A549 (cell line): ENCODE data around the gene MAP3K8. TPM values are rescaled to one million over a fixed set of nuclear protein-coding genes. Genes with fewer than 3 reads are reported as not detected.
A peak's percentile ranks its signal among the peaks of the same experiment; 100 is the strongest.

Source experiments
- ATAC-seq, 2 experiments: fragments of 200-7000 bp in 1 of 2; fragments of >200 bp in 1 of 2; cut with Nextera tagmentation in 1 of 2; cut with Tn5 transposase in 1 of 2; 3 replicates each; pipeline versions ENCODE4 v1.8.0 to v1.9.1; 2018 to 2020; ENCODE audit warnings: mild to moderate bottlenecking in 1 of 2, moderate library complexity in 1 of 2
- CTCF ChIA-PET: fragments of 300-600 bp; sonication (Branson Sonifier 250); formaldehyde crosslinking; extraction: SDS; loops from one replicate; lab custom pipeline; 2021; ENCODE audit warnings: antibody characterized with exemption, inconsistent platforms; lab: Yijun Ruan, JAX
- POLR2A ChIA-PET: fragments of 350-600 bp; formaldehyde crosslinking; extraction: SDS; loops from one replicate; lab custom pipeline; 2021; ENCODE audit warnings: antibody characterized with exemption, inconsistent platforms; lab: Yijun Ruan, JAX
- DNase-seq, 2 experiments: peaks; one replicate each; pipeline versions ENCODE4 v3.0.0 to v3.0.0-alpha.2; 2011 to 2016; ENCODE audit warnings: low read depth in 1 of 2, low spot score in 1 of 2
- FAIRE-seq: peaks from 2 replicates; lab custom pipeline; 2011; peaks lifted over from hg19 to GRCh38; lab: Jason Lieb, UNC
- H3K27ac ChIP-seq, 2 experiments: fragments of >200 bp; sonication (Bioruptor Twin); formaldehyde crosslinking; 3 replicates each; pipeline ENCODE4 v1.5.1; 2016 to 2017
- H3K4me1 ChIP-seq: fragments of >200 bp; sonication (Bioruptor Twin); formaldehyde crosslinking; 3 replicates; pipeline ENCODE4 v1.6.1; 2016
- H3K4me2 ChIP-seq: fragments of >200 bp; sonication (Bioruptor Twin); formaldehyde crosslinking; 3 replicates; pipeline ENCODE4 v1.6.1; 2016
- H3K4me3 ChIP-seq: fragments of >200 bp; sonication (Bioruptor Twin); formaldehyde crosslinking; 3 replicates; pipeline ENCODE4 v1.5.1; 2016
- H3K9me3 ChIP-seq: fragments of >200 bp; sonication (Bioruptor Twin); formaldehyde crosslinking; 3 replicates; pipeline ENCODE4 v1.6.1; 2016
- BCL3 ChIP-seq: fragments of >200 bp; sonication (Bioruptor Twin); formaldehyde crosslinking; IDR thresholded peaks from 3 replicates; pipeline ENCODE4 v1.6.1; 2016
- CBX2 ChIP-seq: fragments of 200-600 bp; sonication (generic); IDR thresholded peaks from 2 replicates; pipeline ENCODE4 v1.6.1; 2016; ENCODE audit warnings: low read depth, mild to moderate bottlenecking, borderline replicate concordance
- CBX8 ChIP-seq: fragments of 200-600 bp; sonication (generic); IDR thresholded peaks from 2 replicates; pipeline ENCODE4 v1.6.1; 2016
- CHD2 ChIP-seq: fragments of 150-350 bp; IDR thresholded peaks from 2 replicates; pipeline ENCODE4 v1.6.1; 2014; ENCODE audit warnings: low read length; ENCODE audit not compliant: partially characterized antibody
- EHF ChIP-seq: fragments of 250-450 bp; sonication (Bioruptor Pico); IDR thresholded peaks from 2 replicates; pipeline ENCODE4 v1.5.0; 2020; ENCODE audit warnings: mild to moderate bottlenecking
- ESRRA ChIP-seq: fragments of 150-350 bp; IDR thresholded peaks from 2 replicates; pipeline ENCODE4 v1.6.1; 2014; ENCODE audit warnings: mild to moderate bottlenecking, low read length, borderline replicate concordance
- FOSL2 ChIP-seq, 2 experiments: fragments of 450-650 bp in 1 of 2; fragments of >200 bp in 1 of 2; sonication (Bioruptor Twin) in 1 of 2; formaldehyde crosslinking; IDR thresholded peaks; 2 replicates each; pipeline versions ENCODE4 v1.5.0 to v1.6.1; 2016 to 2020; ENCODE audit warnings: mild to moderate bottlenecking in 1 of 2, moderate library complexity in 1 of 2
- GATA3 ChIP-seq: IDR thresholded peaks from 2 replicates; pipeline ENCODE4 v1.6.1; 2012; ENCODE audit warnings: borderline replicate concordance
- HDAC2 ChIP-seq: fragments of 200-600 bp; sonication (generic); IDR thresholded peaks from 2 replicates; pipeline ENCODE4 v1.6.1; 2016
- HEYL ChIP-seq: fragments of 250-450 bp; sonication (Bioruptor Pico); IDR thresholded peaks from 2 replicates; pipeline ENCODE4 v1.8.0; 2021; ENCODE audit warnings: mild to moderate bottlenecking, moderate library complexity
- HOXB13 ChIP-seq: fragments of 250-450 bp; sonication (Bioruptor Pico); IDR thresholded peaks from 2 replicates; pipeline ENCODE4 v1.5.0; 2020; ENCODE audit warnings: low read depth, mild to moderate bottlenecking, moderate library complexity
- JUN ChIP-seq, 2 experiments: fragments of >200 bp; sonication (Bioruptor Twin); formaldehyde crosslinking; IDR thresholded peaks; 2 replicates in 1 of 2; 3 replicates in 1 of 2; pipeline ENCODE4 v1.6.1; 2016 to 2017
- KDM1A ChIP-seq: fragments of 200-600 bp; sonication (generic); IDR thresholded peaks from 2 replicates; pipeline ENCODE4 v1.6.1; 2016; ENCODE audit warnings: low read depth, mild to moderate bottlenecking
- MAZ ChIP-seq: fragments of 150-350 bp; IDR thresholded peaks from 2 replicates; pipeline ENCODE4 v1.6.1; 2014; ENCODE audit warnings: antibody characterized with exemption, low read depth, low read length, borderline replicate concordance
- MYC ChIP-seq: IDR thresholded peaks from 2 replicates; pipeline ENCODE4 v1.6.1; 2012; ENCODE audit warnings: mild to moderate bottlenecking, inconsistent platforms, low read length, improper control_type of control experiment, borderline replicate concordance
- NPAS2 ChIP-seq: fragments of 250-450 bp; sonication (Bioruptor Pico); IDR thresholded peaks from 2 replicates; pipeline ENCODE4 v1.8.0; 2022; ENCODE audit warnings: mild to moderate bottlenecking, moderate library complexity, borderline replicate concordance
- PHF8 ChIP-seq: fragments of 200-600 bp; sonication (generic); IDR thresholded peaks from 2 replicates; pipeline ENCODE4 v1.6.1; 2016; ENCODE audit warnings: low read depth, mild to moderate bottlenecking, antibody characterized with exemption, moderate library complexity, borderline replicate concordance
- REST ChIP-seq: fragments of 200-600 bp; sonication (generic); IDR thresholded peaks from 2 replicates; pipeline ENCODE4 v1.6.1; 2016; ENCODE audit warnings: antibody characterized with exemption, mild to moderate bottlenecking, moderate library complexity
- SMC3 ChIP-seq: fragments of >200 bp; sonication (Bioruptor Twin); formaldehyde crosslinking; IDR thresholded peaks from 3 replicates; pipeline ENCODE4 v1.6.1; 2018; ENCODE audit warnings: inconsistent platforms
- SREBF2 ChIP-seq: fragments of 450-650 bp; IDR thresholded peaks from 2 replicates; pipeline ENCODE4 v1.6.1; 2014; ENCODE audit warnings: mild to moderate bottlenecking, moderate library complexity
- TFCP2L1 ChIP-seq: fragments of 250-450 bp; sonication (Bioruptor Pico); IDR thresholded peaks from 2 replicates; pipeline ENCODE4 v1.5.0; 2021; ENCODE audit warnings: mild to moderate bottlenecking
- TP53 ChIP-seq: fragments of 250-450 bp; sonication (Bioruptor Pico); IDR thresholded peaks from 2 replicates; pipeline ENCODE4 v1.5.0; 2021; ENCODE audit warnings: mild to moderate bottlenecking, moderate library complexity
- ZC3H11A ChIP-seq: fragments of 450-650 bp; IDR thresholded peaks from 2 replicates; pipeline ENCODE4 v1.6.1; 2014; ENCODE audit warnings: antibody characterized with exemption, mild to moderate bottlenecking
- ZSCAN20 ChIP-seq: fragments of 250-450 bp; sonication (Bioruptor Pico); IDR thresholded peaks from 2 replicates; pipeline ENCODE4 v1.8.0; 2022; ENCODE audit warnings: mild to moderate bottlenecking, moderate library complexity
- WGBS: methylation state at CpG from one replicate; pipeline ENCODE4 v1.1.6; 2017; ENCODE audit errors: missing lambda C conversion rate; 5-methylcytosine and 5-hydroxymethylcytosine counted together
- polyA plus RNA-seq, 4 experiments: library from polyadenylated mRNA; depleted of rRNA in 3 of 4; stranded (reverse); fragments of >200 nt; fragmentation: RNase III in 1 of 4; extraction: RNeasy Plus Mini Kit Qiagen cat#74134 plus additional on column Dnase treatment in 1 of 4; gene quantifications; 2 replicates in 3 of 4; 3 replicates in 1 of 4; pipeline ENCODE4 v1.2.3, GENCODE V29; 2011 to 2017
- TF ChIP-seq, protein P1 (sequence below): fragments of 450-650 bp; IDR thresholded peaks from 2 replicates; pipeline ENCODE4 v1.6.1; 2014; ENCODE audit warnings: antibody characterized with exemption
- TF ChIP-seq, protein P2 (sequence below): fragments of 250-450 bp; sonication (Bioruptor Pico); IDR thresholded peaks from 2 replicates; pipeline ENCODE4 v1.5.0; 2021; ENCODE audit warnings: mild to moderate bottlenecking, moderate library complexity, borderline replicate concordance
- TF ChIP-seq, protein P3 (sequence below): IDR thresholded peaks from 2 replicates; pipeline ENCODE4 v1.6.1; 2012

Gene MAP3K8
- polyA plus RNA-seq, 2 of the 4 experiments (the other 2 are of a cell fraction): 26.4 to 50.8 TPM

- TF ChIP-seq MAZ (no peak), REST (no peak), ZC3H11A (no peak), PHF8 (no peak), CHD2 (no peak), GATA3 (no peak), ZSCAN20 (CRISPR knock-in tag) (no peak), CBX2 (no peak), BCL3 (no peak), ESRRA (no peak), EHF (no peak), JUN (IDR thresholded peaks at IDR 0.05) (no peak), TP53 (CRISPR knock-in tag) (no peak), HOXB13 (no peak)
- TF ChIP-seq, protein P1, sequence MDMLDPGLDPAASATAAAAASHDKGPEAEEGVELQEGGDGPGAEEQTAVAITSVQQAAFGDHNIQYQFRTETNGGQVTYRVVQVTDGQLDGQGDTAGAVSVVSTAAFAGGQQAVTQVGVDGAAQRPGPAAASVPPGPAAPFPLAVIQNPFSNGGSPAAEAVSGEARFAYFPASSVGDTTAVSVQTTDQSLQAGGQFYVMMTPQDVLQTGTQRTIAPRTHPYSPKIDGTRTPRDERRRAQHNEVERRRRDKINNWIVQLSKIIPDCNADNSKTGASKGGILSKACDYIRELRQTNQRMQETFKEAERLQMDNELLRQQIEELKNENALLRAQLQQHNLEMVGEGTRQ: no peak
- TF ChIP-seq, all 56 proteins: peak for 0
- ChIA-PET CTCF (interaction anchor here (0.6 to 7.1 kb wide), 3 partner anchors 37 to 190 kb away, joined by 3 to 216 read pairs (median 3); partner anchors contain the start of gene MAP3K8), POLR2A (no interaction called here)
- DNase-seq: no peak
- H3K4me2 ChIP-seq: no peak overlapping the region
- no peak for FAIRE-seq
- no peak for ATAC-seq
- H3K4me3 ChIP-seq: no peak overlapping the region
- H3K4me1 ChIP-seq: peaks cover 7% of the 10 kb centered on the region; the same call in 1 of the 3 replicates
- 56% methylated on average over 2 of the region's 2 CpGs for WGBS
- 0 out of 6 replicates have a peak overlapping the region, but pooled peaks of 1 of the 2 experiments have one; percentile 31 for H3K27ac ChIP-seq
- H3K9me3 ChIP-seq: no peaks in the 10 kb centered on the region
Measured at GRCh38 chr10:30396698-30397097, 37.3 kb upstream of the MAP3K8 start.

- Histone ChIP-seq H3K4me2 (no peak overlapping the region), H3K9me3 (no peaks in the 10 kb centered on the region), H3K4me3 (no peak overlapping the region), H3K4me1 (no peaks in the 10 kb centered on the region), H3K27ac (peak overlapping the region in 1 of 2 experiments; percentile 6; a peak in 1 of 6 replicates)
- FAIRE-seq: no peak
- POLR2A ChIA-PET: no interaction called here
- no peak for DNase-seq
- CTCF ChIA-PET: interaction anchor here (0.9 to 3.6 kb wide), 3 partner anchors 183 to 400 kb away, joined by 3 to 16 read pairs (median 3); no protein-coding TSS in a partner anchor
- no peak for ATAC-seq
- WGBS: 46% methylated on average over 2 of the region's 2 CpGs
- TF ChIP-seq TFCP2L1 (CRISPR knock-in tag) (no peak), HEYL (CRISPR knock-in tag) (no peak), CBX8 (no peak), MAZ (no peak), REST (no peak), ESRRA (no peak), SMC3 (no peak), NPAS2 (no peak), SREBF2 (no peak), FOSL2 (IDR thresholded peaks at IDR 0.05) (no peak), FOSL2 (CRISPR knock-in tag; IDR thresholded peaks at IDR 0.05) (no peak), HDAC2 (no peak), KDM1A (no peak), MYC (no peak)
- TF ChIP-seq, protein P2, sequence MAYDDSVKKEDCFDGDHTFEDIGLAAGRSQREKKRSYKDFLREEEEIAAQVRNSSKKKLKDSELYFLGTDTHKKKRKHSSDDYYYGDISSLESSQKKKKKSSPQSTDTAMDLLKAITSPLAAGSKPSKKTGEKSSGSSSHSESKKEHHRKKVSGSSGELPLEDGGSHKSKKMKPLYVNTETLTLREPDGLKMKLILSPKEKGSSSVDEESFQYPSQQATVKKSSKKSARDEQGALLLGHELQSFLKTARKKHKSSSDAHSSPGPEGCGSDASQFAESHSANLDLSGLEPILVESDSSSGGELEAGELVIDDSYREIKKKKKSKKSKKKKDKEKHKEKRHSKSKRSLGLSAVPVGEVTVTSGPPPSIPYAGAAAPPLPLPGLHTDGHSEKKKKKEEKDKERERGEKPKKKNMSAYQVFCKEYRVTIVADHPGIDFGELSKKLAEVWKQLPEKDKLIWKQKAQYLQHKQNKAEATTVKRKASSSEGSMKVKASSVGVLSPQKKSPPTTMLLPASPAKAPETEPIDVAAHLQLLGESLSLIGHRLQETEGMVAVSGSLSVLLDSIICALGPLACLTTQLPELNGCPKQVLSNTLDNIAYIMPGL (CRISPR knock-in tag): no peak
- TF ChIP-seq, protein P3, sequence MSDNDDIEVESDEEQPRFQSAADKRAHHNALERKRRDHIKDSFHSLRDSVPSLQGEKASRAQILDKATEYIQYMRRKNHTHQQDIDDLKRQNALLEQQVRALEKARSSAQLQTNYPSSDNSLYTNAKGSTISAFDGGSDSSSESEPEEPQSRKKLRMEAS: no peak
Measured at GRCh38 chr10:30398193-30398592, 35.8 kb upstream of the MAP3K8 start.
